Activated CD8-positive, alpha-beta memory T cell treated with anti-CD3 and anti-CD28 coated beads, Interleukin-2, amount 10 ng/mL, durations not matched to agents 7 days and 5 days (primary cell): ENCODE measurements around the gene THSD1. TPM values are rescaled to one million over a fixed set of nuclear protein-coding genes. Genes with fewer than 3 reads are reported as not detected.
"Not testable (repeated sequence)": the region's sequence is repeated elsewhere in the genome, so short reads cannot be mapped to it uniquely, and the experiment has no call there.

Experiments
- ATAC-seq: fragments of 150-1000 bp; cut with Tn5 transposase; one replicate; pipeline ENCODE4 v1.10.0; 2021; ENCODE audit warnings: moderate library complexity
- CTCF ChIA-PET: fragments of 350-600 bp; sonication (Branson Sonifier 250); formaldehyde crosslinking; loops from one replicate; lab custom pipeline; 2021; ENCODE audit warnings: antibody characterized with exemption; lab: Charles Lee
- DNase-seq: peaks from one replicate; pipeline ENCODE4 v3.0.0-alpha.2; 2020
- H3K27ac Mint-ChIP-seq: one replicate; pipeline ENCODE4 v1.8.0; 2021; ENCODE audit warnings: mild to moderate bottlenecking, mixed read lengths
- H3K27me3 Mint-ChIP-seq: one replicate; pipeline ENCODE4 v1.8.0; 2021; ENCODE audit warnings: mixed read lengths
- H3K36me3 Mint-ChIP-seq: one replicate; pipeline ENCODE4 v1.8.0; 2021; ENCODE audit warnings: mild to moderate bottlenecking, mixed read lengths
- H3K4me1 Mint-ChIP-seq: one replicate; pipeline ENCODE4 v1.8.0; 2021; ENCODE audit warnings: mixed read lengths
- H3K4me3 Mint-ChIP-seq: one replicate; pipeline ENCODE4 v1.8.0; 2021; ENCODE audit warnings: mild to moderate bottlenecking, moderate library complexity, mixed read lengths
- H3K9me3 Mint-ChIP-seq: one replicate; pipeline ENCODE4 v1.8.0; 2022; ENCODE audit warnings: low read depth, mixed read lengths
- total RNA-seq, 2 experiments: library from RNA; stranded (reverse); gene quantifications; one replicate each; pipeline ENCODE4 v1.2.3, GENCODE V29; 2021

Gene THSD1
- total RNA-seq, 2 experiments from 2014 or later: 0.26 TPM

GRCh38 chr13:52362169-52362887, 43.6 kb downstream of the THSD1 start:
- H3K27ac Mint-ChIP-seq, H3K9me3 Mint-ChIP-seq, CTCF ChIA-PET, H3K4me1 Mint-ChIP-seq, DNase-seq, H3K36me3 Mint-ChIP-seq, ATAC-seq, H3K4me3 Mint-ChIP-seq: not testable (repeated sequence)
- peaks cover 18% of the 10 kb centered on the region for H3K27me3 Mint-ChIP-seq

- Mint-ChIP-seq H3K27ac (no peak overlapping the region), H3K4me3 (no peak overlapping the region), H3K9me3 (no peaks in the 10 kb centered on the region), H3K4me1 (no peaks in the 10 kb centered on the region), H3K36me3 (no peaks in the 10 kb centered on the region), H3K27me3 (peaks cover 17% of the 10 kb centered on the region)
- CTCF ChIA-PET: no interaction called here
- ATAC-seq (no peak), DNase-seq (no peak)
These were observed 44.7 kb downstream of the THSD1 start for GRCh38 chr13:52361225-52361624.

GRCh38 chr13:52359534-52359933, 46.4 kb downstream of the THSD1 start:
- CTCF ChIA-PET: interaction anchor here (0.9 to 1.2 kb wide), 2 partner anchors 9 to 22 kb away, joined by 3 read pairs; no protein-coding TSS in a partner anchor
- no peaks in the 10 kb centered on the region for H3K9me3 Mint-ChIP-seq

GRCh38 chr13:52356327-52356726, 49.6 kb downstream of the THSD1 start:
- H3K4me1 Mint-ChIP-seq: no peaks in the 10 kb centered on the region
- DNase-seq: no peak
- no peak overlapping the region for H3K4me3 Mint-ChIP-seq
- CTCF ChIA-PET: no interaction called here
- H3K9me3 Mint-ChIP-seq: no peaks in the 10 kb centered on the region
- peaks cover 30% of the 10 kb centered on the region for H3K27me3 Mint-ChIP-seq
- no peak for ATAC-seq
- no peak overlapping the region for H3K27ac Mint-ChIP-seq
- H3K36me3 Mint-ChIP-seq: no peaks in the 10 kb centered on the region

More at GRCh38 chr13:52359534-52359933, 46.4 kb downstream of the THSD1 start:
- no peak overlapping the region for H3K27ac Mint-ChIP-seq
- no peaks in the 10 kb centered on the region for H3K4me1 Mint-ChIP-seq
- ATAC-seq: no peak
- DNase-seq: no peak
- no peak overlapping the region for H3K4me3 Mint-ChIP-seq
- peaks cover 23% of the 10 kb centered on the region for H3K27me3 Mint-ChIP-seq
- H3K36me3 Mint-ChIP-seq: no peaks in the 10 kb centered on the region

- H3K4me3 Mint-ChIP-seq: no peak overlapping the region
- H3K36me3 Mint-ChIP-seq: no peaks in the 10 kb centered on the region
- CTCF ChIA-PET: interaction anchor here (1.3 kb wide), 1 partner anchor 98 kb away, joined by 5 read pairs; no protein-coding TSS in a partner anchor
- H3K9me3 Mint-ChIP-seq: no peaks in the 10 kb centered on the region
- peaks cover 31% of the 10 kb centered on the region for H3K27me3 Mint-ChIP-seq
- peaks cover 3% of the 10 kb centered on the region for H3K4me1 Mint-ChIP-seq
- no peak overlapping the region for H3K27ac Mint-ChIP-seq
- ATAC-seq: no peak
- no peak for DNase-seq
These were observed 52.8 kb downstream of the THSD1 start for GRCh38 chr13:52353193-52353592.

GRCh38 chr13:52348983-52349780, 56.8 kb downstream of the THSD1 start:
- H3K27ac Mint-ChIP-seq: no peak overlapping the region
- H3K36me3 Mint-ChIP-seq: no peaks in the 10 kb centered on the region
- H3K4me1 Mint-ChIP-seq: peaks cover 7% of the 10 kb centered on the region
- no peak overlapping the region for H3K4me3 Mint-ChIP-seq
- ATAC-seq (peak; percentile 45), DNase-seq (no peak)
- CTCF ChIA-PET: interaction anchor here (2.3 kb wide), 1 partner anchor 100 kb away, joined by 6 read pairs; no protein-coding TSS in a partner anchor
- peaks cover 16% of the 10 kb centered on the region for H3K27me3 Mint-ChIP-seq
- H3K9me3 Mint-ChIP-seq: no peaks in the 10 kb centered on the region

- Mint-ChIP-seq H3K9me3 (no peaks in the 10 kb centered on the region), H3K36me3 (no peaks in the 10 kb centered on the region), H3K4me3 (no peak overlapping the region), H3K27me3 (peaks cover 9% of the 10 kb centered on the region), H3K27ac (no peak overlapping the region), H3K4me1 (peaks cover 7% of the 10 kb centered on the region)
- DNase-seq (no peak), ATAC-seq (no peak)
- CTCF ChIA-PET: no interaction called here
These were observed 57.9 kb downstream of the THSD1 start for GRCh38 chr13:52348071-52348470.

GRCh38 chr13:52345631-52346251, 60.2 kb downstream of the THSD1 start:
- ATAC-seq: no peak
- no peak for DNase-seq
- no peak overlapping the region for H3K4me3 Mint-ChIP-seq
- no peak overlapping the region for H3K27ac Mint-ChIP-seq
- no peaks in the 10 kb centered on the region for H3K36me3 Mint-ChIP-seq
- peaks cover 7% of the 10 kb centered on the region for H3K4me1 Mint-ChIP-seq
- H3K9me3 Mint-ChIP-seq: no peaks in the 10 kb centered on the region
- peaks cover 19% of the 10 kb centered on the region for H3K27me3 Mint-ChIP-seq
- CTCF ChIA-PET: no interaction called here

GRCh38 chr13:52345048-52345447, 60.9 kb downstream of the THSD1 start:
- CTCF ChIA-PET: interaction anchor here (2.7 kb wide), 1 partner anchor 106 kb away, joined by 21 read pairs; the partner anchor contains the start of gene VPS36
- ATAC-seq (no peak), DNase-seq (no peak)
- H3K27ac Mint-ChIP-seq: no peak overlapping the region
- H3K4me1 Mint-ChIP-seq: peaks cover 7% of the 10 kb centered on the region
- no peaks in the 10 kb centered on the region for H3K36me3 Mint-ChIP-seq
- H3K27me3 Mint-ChIP-seq: peaks cover 19% of the 10 kb centered on the region
- H3K4me3 Mint-ChIP-seq: no peak overlapping the region
- no peaks in the 10 kb centered on the region for H3K9me3 Mint-ChIP-seq

- Mint-ChIP-seq H3K4me1 (peaks cover 6% of the 10 kb centered on the region), H3K4me3 (no peak overlapping the region), H3K36me3 (no peaks in the 10 kb centered on the region), H3K27me3 (peaks cover 19% of the 10 kb centered on the region), H3K9me3 (no peaks in the 10 kb centered on the region), H3K27ac (no peak overlapping the region)
- no peak for ATAC-seq
- CTCF ChIA-PET: interaction anchor here (1.3 to 2.7 kb wide), 3 partner anchors 49 to 107 kb away, joined by 3 to 21 read pairs (median 5); partner anchors contain the start of gene VPS36
- DNase-seq: no peak
These were observed 61.9 kb downstream of the THSD1 start for GRCh38 chr13:52344108-52344507.

GRCh38 chr13:52342203-52342602, 63.8 kb downstream of the THSD1 start:
- not testable (repeated sequence) for H3K36me3 Mint-ChIP-seq, DNase-seq, ATAC-seq, H3K9me3 Mint-ChIP-seq, H3K27ac Mint-ChIP-seq, H3K4me3 Mint-ChIP-seq
- Mint-ChIP-seq H3K27me3 (peaks cover 13% of the 10 kb centered on the region), H3K4me1 (peaks cover 19% of the 10 kb centered on the region)
- CTCF ChIA-PET: interaction anchor here (0.9 kb wide), 1 partner anchor 109 kb away, joined by 3 read pairs; the partner anchor contains the start of gene VPS36

GRCh38 chr13:52337828-52338455, 68.0 kb downstream of the THSD1 start:
- peaks cover 11% of the 10 kb centered on the region for H3K27me3 Mint-ChIP-seq
- H3K27ac Mint-ChIP-seq, CTCF ChIA-PET, H3K4me3 Mint-ChIP-seq, DNase-seq, H3K9me3 Mint-ChIP-seq, H3K36me3 Mint-ChIP-seq: not testable (repeated sequence)
- peaks cover 14% of the 10 kb centered on the region for H3K4me1 Mint-ChIP-seq
- ATAC-seq: peak; percentile 83

GRCh38 chr13:52334107-52334506, 71.9 kb downstream of the THSD1 start:
- H3K9me3 Mint-ChIP-seq, H3K27ac Mint-ChIP-seq, H3K27me3 Mint-ChIP-seq, H3K4me3 Mint-ChIP-seq, ATAC-seq, DNase-seq, CTCF ChIA-PET, H3K36me3 Mint-ChIP-seq: not testable (repeated sequence)
- peaks cover 14% of the 10 kb centered on the region for H3K4me1 Mint-ChIP-seq
